Upper lobe of left lung (tissue), 6 donors: ENCODE results near the gene PCDHAC2. TPM values are rescaled to one million over a fixed set of nuclear protein-coding genes. Genes with fewer than 3 reads are reported as not detected.
A peak's percentile ranks its signal among the peaks of the same experiment; 100 is the strongest.

Source experiments
- ATAC-seq, 2 donors: fragments of 200-7000 bp; cut with Tn5 transposase; one replicate each; pipeline ENCODE4 v1.9.1; 2022; ENCODE audit warnings: mild to moderate bottlenecking in 2 of 2, moderate library complexity in 2 of 2; ENCODE audit not compliant: low FRiP score in 2 of 2
- DNase-seq, 2 donors: peaks; one replicate each; pipeline ENCODE4 v3.0.0-alpha.2; 2019 to 2020
- H3K27ac ChIP-seq, 4 donors: fragments of 200-600 bp; sonication (generic); one replicate each; pipeline ENCODE4 v1.5.1; 2016 to 2019
- H3K27me3 ChIP-seq, 4 donors: fragments of 200-600 bp; sonication (generic); one replicate each; pipeline ENCODE4 v1.5.1; 2017 to 2019
- H3K36me3 ChIP-seq, 4 donors: fragments of 200-600 bp; sonication (generic); one replicate each; pipeline ENCODE4 v1.5.1; 2016 to 2019
- H3K4me1 ChIP-seq, 4 donors: fragments of 200-600 bp; sonication (generic); one replicate each; pipeline ENCODE4 v1.5.1; 2018 to 2019
- H3K4me3 ChIP-seq, 4 donors: fragments of 200-600 bp; sonication (generic); one replicate each; pipeline ENCODE4 v1.5.1; 2017 to 2019; ENCODE audit warnings: mild to moderate bottlenecking in 2 of 4, moderate library complexity in 1 of 4
- H3K9me3 ChIP-seq, 4 donors: fragments of 200-600 bp; sonication (generic); one replicate each; pipeline ENCODE4 v1.5.1; 2018 to 2019
- EP300 ChIP-seq, 4 donors: sonication (generic); formaldehyde crosslinking; IDR thresholded peaks; one replicate each; pipeline ENCODE4 v1.5.1; 2017; ENCODE audit warnings: antibody characterized with exemption in 4 of 4, control low read depth in 2 of 4
- POLR2A ChIP-seq, 4 donors: fragments of 450-650 bp; IDR thresholded peaks; one replicate each; pipeline ENCODE4 v1.5.1; 2016 to 2017; ENCODE audit warnings: antibody characterized with exemption in 4 of 4, mild to moderate bottlenecking in 2 of 4
- POLR2AphosphoS5 ChIP-seq, 2 donors: sonication (generic); formaldehyde crosslinking; IDR thresholded peaks; one replicate each; pipeline ENCODE4 v1.5.1; 2017; ENCODE audit warnings: antibody characterized with exemption in 2 of 2
- WGBS, 2 donors: methylation state at CpG; one replicate each; pipeline ENCODE4 v1.1.5; 2017 to 2018; 5-methylcytosine and 5-hydroxymethylcytosine counted together
- total RNA-seq, 6 donors: library from RNA; depleted of rRNA in 4 of 6; stranded (reverse); fragments of >200 nt in 4 of 6; gene quantifications; one replicate each; pipeline versions ENCODE4 v1.1.0 to v1.2.1, GENCODE V29; 2016 to 2021
- TF ChIP-seq, protein P1 (sequence below), 6 experiments: fragments of 450-650 bp in 4 of 6; fragments of 200-600 bp in 2 of 6; sonication (generic) in 2 of 6; IDR thresholded peaks; one replicate each; pipeline ENCODE4 v1.5.1; 2016 to 2019; ENCODE audit warnings: antibody characterized with exemption in 6 of 6
- donor health status: DM: no; HTN: no; CAD: no; lungs with moderate emphysema.
- donor health status: DM: no; HTN: yes; CAD: no; lungs with severe emphysema.

PCDHAC2 gene
- total RNA-seq, 6 donors from 2014 or later = 5.4 to 23.0 (median 10.6) TPM

DNA sequence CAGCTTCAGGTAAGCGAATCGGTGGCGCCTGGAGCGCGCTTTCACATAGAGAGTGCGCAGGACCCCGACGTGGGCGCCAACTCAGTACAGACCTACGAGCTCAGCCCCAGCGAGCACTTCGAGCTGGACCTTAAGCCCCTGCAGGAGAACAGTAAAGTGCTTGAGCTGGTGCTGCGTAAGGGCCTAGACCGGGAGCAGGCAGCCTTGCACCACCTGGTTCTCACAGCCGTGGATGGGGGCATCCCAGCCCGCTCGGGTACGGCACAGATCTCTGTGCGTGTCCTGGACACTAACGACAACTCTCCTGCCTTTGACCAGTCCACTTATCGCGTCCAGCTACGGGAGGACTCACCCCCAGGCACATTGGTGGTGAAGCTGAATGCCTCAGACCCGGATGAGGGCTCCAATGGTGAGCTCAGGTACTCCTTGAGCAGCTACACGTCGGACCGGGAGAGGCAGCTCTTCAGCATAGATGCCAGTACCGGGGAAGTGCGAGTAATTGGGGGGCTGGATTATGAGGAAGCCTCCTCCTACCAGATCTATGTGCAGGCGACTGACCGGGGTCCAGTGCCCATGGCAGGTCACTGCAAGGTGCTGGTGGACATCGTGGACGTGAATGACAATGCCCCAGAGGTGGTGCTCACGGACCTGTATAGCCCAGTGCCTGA lies 1.1 kb downstream of the PCDHAC2 start:
- 43 to 53% methylated on average over 11 to 33 of the region's 34 CpGs for WGBS, 2 donors
- peak in 1 of 2 donors; percentile 23 for DNase-seq
- peak overlapping the region in 3 of 4 donors; percentile 50 to 80 (median 80) for H3K27ac ChIP-seq

DNA sequence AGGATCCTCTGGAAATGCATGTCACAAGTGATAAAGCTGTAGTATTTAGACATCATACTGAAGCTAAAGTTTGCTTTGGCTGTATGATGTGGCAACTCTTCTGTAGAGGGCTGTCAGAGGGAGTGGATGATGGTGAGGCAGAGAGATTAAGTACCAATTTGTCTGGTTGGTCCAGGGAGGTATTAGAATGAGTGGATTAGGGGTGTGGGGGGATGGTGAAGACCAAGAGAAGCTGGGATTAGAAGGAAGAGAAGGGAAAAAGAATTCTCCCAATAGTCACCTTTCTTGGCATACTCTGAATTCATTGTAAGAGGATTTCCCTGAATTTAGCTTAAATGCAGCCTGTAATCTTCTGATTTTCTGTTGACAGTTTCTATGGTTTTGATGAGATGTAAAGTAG lies 3.6 kb downstream of the PCDHAC2 start:
- no peaks in the 10 kb centered on the region for H3K9me3 ChIP-seq
- TF ChIP-seq POLR2AphosphoS5 (IDR thresholded peaks at IDR 0.05) = no peak
- TF ChIP-seq POLR2A (IDR thresholded peaks at IDR 0.05) = no peak
- no peak overlapping the region for H3K27ac ChIP-seq
- no peak for DNase-seq
- H3K4me1 ChIP-seq = peaks cover 4 to 17% (median 12%) of the 10 kb centered on the region in 4 donors
- no peaks in the 10 kb centered on the region for H3K27me3 ChIP-seq
- no peak for ATAC-seq
- no peaks in the 10 kb centered on the region for H3K36me3 ChIP-seq
- no peak overlapping the region for H3K4me3 ChIP-seq

More for the DNA sequence above, 1.1 kb downstream of the PCDHAC2 start:
- Histone ChIP-seq H3K27me3 (no peaks in the 10 kb centered on the region), H3K36me3 (no peaks in the 10 kb centered on the region), H3K4me1 (peaks cover 4 to 17% (median 12%) of the 10 kb centered on the region in 4 donors), H3K9me3 (no peaks in the 10 kb centered on the region), H3K4me3 (peak overlapping the region in 3 of 4 donors; percentile 53 to 71 (median 62))
- TF ChIP-seq POLR2AphosphoS5 (IDR thresholded peaks at IDR 0.05) (no peak), EP300 (IDR thresholded peaks at IDR 0.05) (no peak), POLR2A (IDR thresholded peaks at IDR 0.05) (no peak)
- TF ChIP-seq, protein P1, sequence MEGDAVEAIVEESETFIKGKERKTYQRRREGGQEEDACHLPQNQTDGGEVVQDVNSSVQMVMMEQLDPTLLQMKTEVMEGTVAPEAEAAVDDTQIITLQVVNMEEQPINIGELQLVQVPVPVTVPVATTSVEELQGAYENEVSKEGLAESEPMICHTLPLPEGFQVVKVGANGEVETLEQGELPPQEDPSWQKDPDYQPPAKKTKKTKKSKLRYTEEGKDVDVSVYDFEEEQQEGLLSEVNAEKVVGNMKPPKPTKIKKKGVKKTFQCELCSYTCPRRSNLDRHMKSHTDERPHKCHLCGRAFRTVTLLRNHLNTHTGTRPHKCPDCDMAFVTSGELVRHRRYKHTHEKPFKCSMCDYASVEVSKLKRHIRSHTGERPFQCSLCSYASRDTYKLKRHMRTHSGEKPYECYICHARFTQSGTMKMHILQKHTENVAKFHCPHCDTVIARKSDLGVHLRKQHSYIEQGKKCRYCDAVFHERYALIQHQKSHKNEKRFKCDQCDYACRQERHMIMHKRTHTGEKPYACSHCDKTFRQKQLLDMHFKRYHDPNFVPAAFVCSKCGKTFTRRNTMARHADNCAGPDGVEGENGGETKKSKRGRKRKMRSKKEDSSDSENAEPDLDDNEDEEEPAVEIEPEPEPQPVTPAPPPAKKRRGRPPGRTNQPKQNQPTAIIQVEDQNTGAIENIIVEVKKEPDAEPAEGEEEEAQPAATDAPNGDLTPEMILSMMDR (IDR thresholded peaks at IDR 0.05) = no peak
- peak in 1 of 2 donors; percentile 12 for ATAC-seq

DNA sequence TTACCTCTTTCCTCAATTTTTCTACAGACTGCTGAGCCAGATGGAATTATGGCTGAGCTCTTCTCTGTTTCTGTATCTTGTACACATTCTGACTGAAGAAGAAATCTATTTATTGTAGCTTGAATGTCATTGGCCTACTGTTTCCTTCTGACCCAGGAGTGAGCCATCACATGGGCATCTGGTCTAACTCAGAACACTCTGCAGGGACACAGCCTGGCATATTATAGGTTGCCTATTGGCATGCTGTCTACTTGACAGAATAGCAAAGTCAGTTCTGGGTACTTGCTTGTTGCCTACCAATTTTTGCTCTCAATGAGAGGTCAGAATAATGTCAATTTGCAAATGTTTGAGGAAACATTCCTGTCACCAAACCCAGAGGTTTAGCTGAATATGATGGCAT lies 7.3 kb downstream of the PCDHAC2 start:
- Histone ChIP-seq H3K4me1 (peaks cover 8 to 12% (median 9%) of the 10 kb centered on the region in 4 donors), H3K4me3 (no peak overlapping the region), H3K27me3 (no peaks in the 10 kb centered on the region), H3K36me3 (no peaks in the 10 kb centered on the region), H3K27ac (no peak overlapping the region), H3K9me3 (no peaks in the 10 kb centered on the region)
- DNase-seq (no peak), ATAC-seq (no peak)
- TF ChIP-seq EP300 (IDR thresholded peaks at IDR 0.05) = no peak
- TF ChIP-seq POLR2A (IDR thresholded peaks at IDR 0.05) = no peak
- TF ChIP-seq POLR2AphosphoS5 (IDR thresholded peaks at IDR 0.05) = no peak
- TF ChIP-seq, protein P1 (IDR thresholded peaks at IDR 0.05) = no peak

DNA sequence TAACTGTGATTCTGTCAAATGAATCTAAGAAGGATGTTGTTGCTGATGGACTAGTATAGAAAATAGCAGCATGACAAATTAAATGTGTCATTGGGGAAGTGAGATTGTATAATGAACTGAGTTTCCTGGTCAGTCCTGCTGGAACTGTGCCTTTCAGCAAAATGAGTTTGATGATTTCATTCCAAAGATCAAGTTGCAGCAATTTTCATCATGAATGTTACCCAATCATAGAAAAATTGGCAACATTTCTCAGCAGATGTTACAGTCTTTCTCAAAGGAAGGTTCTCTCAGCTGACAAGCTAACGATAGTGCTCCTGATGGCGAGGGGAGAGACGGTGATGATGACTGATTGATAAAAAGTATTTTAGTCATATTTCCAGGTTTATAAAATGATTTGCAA lies 10.7 kb downstream of the PCDHAC2 start:
- WGBS, 2 donors = 70 to 84% methylated on average over 3 of the region's 3 CpGs
- no peak for TF ChIP-seq POLR2A (IDR thresholded peaks at IDR 0.05)
- peak in 1 of 2 donors; percentile 23 for TF ChIP-seq POLR2AphosphoS5 (IDR thresholded peaks at IDR 0.05)
- no peaks in the 10 kb centered on the region for H3K27me3 ChIP-seq
- peaks cover 8 to 13% (median 11%) of the 10 kb centered on the region in 4 donors for H3K4me1 ChIP-seq
- DNase-seq (no peak), ATAC-seq (peak in 1 of 2 donors; percentile 66)
- H3K36me3 ChIP-seq = no peaks in the 10 kb centered on the region
- H3K9me3 ChIP-seq = no peaks in the 10 kb centered on the region
- H3K27ac ChIP-seq = no peak overlapping the region
- H3K4me3 ChIP-seq = no peak overlapping the region

DNA sequence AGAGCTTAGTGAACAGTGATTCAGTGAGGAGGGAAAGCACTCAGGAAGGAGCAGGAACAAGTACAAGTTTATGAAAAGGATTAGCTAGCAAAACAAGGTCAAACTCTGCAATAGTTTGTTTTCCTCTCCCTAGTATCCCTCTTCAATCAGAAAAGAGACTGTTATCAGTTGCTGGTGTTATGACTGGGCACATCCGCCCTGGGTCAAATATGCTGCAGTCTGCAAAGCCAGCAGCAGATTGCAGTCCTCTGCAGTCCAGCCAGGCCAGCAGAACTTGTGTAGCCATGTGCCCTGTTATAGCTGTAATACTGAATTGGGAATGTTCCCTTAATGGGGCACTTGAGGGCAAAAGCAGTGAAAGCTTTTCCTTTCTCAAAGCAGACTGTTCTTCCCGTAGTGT lies 12.0 kb downstream of the PCDHAC2 start:
- H3K4me3 ChIP-seq = no peak overlapping the region
- ATAC-seq (peak in 1 of 2 donors; percentile 73), DNase-seq (peak in 1 of 2 donors; percentile 39)
- H3K36me3 ChIP-seq = no peaks in the 10 kb centered on the region
- H3K4me1 ChIP-seq = peaks cover 8 to 13% (median 11%) of the 10 kb centered on the region in 4 donors
- H3K27ac ChIP-seq = no peak overlapping the region
- no peaks in the 10 kb centered on the region for H3K9me3 ChIP-seq
- WGBS, 2 donors = 36 to 54% methylated on average over 2 of the region's 2 CpGs
- no peaks in the 10 kb centered on the region for H3K27me3 ChIP-seq
- TF ChIP-seq POLR2A (IDR thresholded peaks at IDR 0.05) (no peak), POLR2AphosphoS5 (IDR thresholded peaks at IDR 0.05) (no peak), EP300 (IDR thresholded peaks at IDR 0.05) (no peak)
- TF ChIP-seq, protein P1 (IDR thresholded peaks at IDR 0.05) = no peak

DNA sequence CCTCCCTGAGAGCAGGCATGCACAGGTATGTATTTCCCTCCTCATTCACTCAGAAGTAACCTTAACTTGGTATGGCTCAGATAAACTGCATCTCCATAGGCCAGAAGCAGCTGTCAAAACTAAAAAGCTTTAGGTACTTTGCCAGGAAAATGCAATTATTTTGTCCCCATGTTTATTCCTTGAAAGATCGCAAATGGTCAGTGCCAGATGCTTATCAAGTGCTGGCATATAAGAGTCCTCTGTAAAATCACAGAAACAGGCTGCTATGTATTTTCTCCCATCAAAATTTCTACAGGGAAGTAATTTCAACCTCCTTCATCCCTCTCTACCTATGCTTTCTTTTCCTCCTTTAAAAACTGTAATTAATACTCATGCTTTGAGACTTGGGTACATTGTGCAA lies 12.7 kb downstream of the PCDHAC2 start:
- TF ChIP-seq POLR2A (IDR thresholded peaks at IDR 0.05) (no peak), EP300 (IDR thresholded peaks at IDR 0.05) (no peak), POLR2AphosphoS5 (IDR thresholded peaks at IDR 0.05) (no peak)
- TF ChIP-seq, protein P1 (IDR thresholded peaks at IDR 0.05) = no peak

More for the DNA sequence above, 12.7 kb downstream of the PCDHAC2 start:
- WGBS, 2 donors = 80 to 82% methylated on average over 1 of the region's 1 CpG
- Histone ChIP-seq H3K36me3 (no peaks in the 10 kb centered on the region), H3K9me3 (no peaks in the 10 kb centered on the region), H3K27me3 (no peaks in the 10 kb centered on the region), H3K27ac (no peak overlapping the region), H3K4me1 (peaks cover 8 to 13% (median 11%) of the 10 kb centered on the region in 4 donors), H3K4me3 (no peak overlapping the region)
- DNase-seq (no peak), ATAC-seq (no peak)
